HUES48 (cell line): ENCODE measurements around the gene SMIM34.
"Not testable (repeated sequence)": the region's sequence is repeated elsewhere in the genome, so short reads cannot be mapped to it uniquely, and the experiment has no call there.

Experiments used
- H3K27ac ChIP-seq: one replicate; pipeline ENCODE4 v1.7.0; 2013; ENCODE audit warnings: low read depth, low read length, inconsistent platforms
- H3K27me3 ChIP-seq: 2 replicates; pipeline ENCODE4 v1.6.1; 2013; ENCODE audit warnings: mild to moderate bottlenecking, low read length; ENCODE audit not compliant: control insufficient read depth, insufficient read depth
- H3K36me3 ChIP-seq: 2 replicates; pipeline ENCODE4 v1.6.1; 2013; ENCODE audit warnings: low read length; ENCODE audit not compliant: control insufficient read depth, insufficient read depth
- H3K4me1 ChIP-seq: 2 replicates; pipeline ENCODE4 v1.6.1; 2013; ENCODE audit warnings: mild to moderate bottlenecking, low read length; ENCODE audit not compliant: control insufficient read depth, insufficient read depth
- H3K4me3 ChIP-seq: 2 replicates; pipeline ENCODE4 v1.5.1; 2013; ENCODE audit warnings: mild to moderate bottlenecking, low read depth, low read length
- H3K9ac ChIP-seq: 2 replicates; pipeline ENCODE4 v1.6.1; 2013; ENCODE audit warnings: mild to moderate bottlenecking, low read depth, low read length, moderate library complexity
- H3K9me3 ChIP-seq: 2 replicates; pipeline ENCODE4 v1.6.1; 2013; ENCODE audit warnings: low read length; ENCODE audit not compliant: control insufficient read depth, insufficient read depth

The SMIM34 gene

DNA sequence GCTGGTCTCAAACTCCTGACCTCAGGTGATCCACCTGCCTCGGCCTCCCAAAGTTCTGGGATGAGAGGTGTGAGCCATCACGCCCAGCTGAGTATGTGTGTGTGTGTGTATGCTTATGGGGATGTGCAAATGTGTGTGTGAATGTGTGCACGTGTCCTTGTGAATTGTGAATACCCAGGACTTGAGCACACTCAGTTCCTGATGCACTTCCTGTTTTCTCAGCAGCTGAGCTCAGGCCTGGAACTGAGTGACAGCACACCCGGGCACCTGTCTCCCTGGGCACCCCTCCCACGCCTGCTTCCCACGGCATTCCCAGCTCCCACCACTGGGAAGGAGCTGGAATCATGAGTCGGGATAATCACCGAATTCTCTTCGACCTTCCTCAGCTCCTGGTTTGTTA lies 16.5 kb downstream of the SMIM34 start:
- not testable (repeated sequence) for H3K36me3 ChIP-seq, H3K27me3 ChIP-seq, H3K4me3 ChIP-seq, H3K9me3 ChIP-seq, H3K9ac ChIP-seq, H3K4me1 ChIP-seq, H3K27ac ChIP-seq

DNA sequence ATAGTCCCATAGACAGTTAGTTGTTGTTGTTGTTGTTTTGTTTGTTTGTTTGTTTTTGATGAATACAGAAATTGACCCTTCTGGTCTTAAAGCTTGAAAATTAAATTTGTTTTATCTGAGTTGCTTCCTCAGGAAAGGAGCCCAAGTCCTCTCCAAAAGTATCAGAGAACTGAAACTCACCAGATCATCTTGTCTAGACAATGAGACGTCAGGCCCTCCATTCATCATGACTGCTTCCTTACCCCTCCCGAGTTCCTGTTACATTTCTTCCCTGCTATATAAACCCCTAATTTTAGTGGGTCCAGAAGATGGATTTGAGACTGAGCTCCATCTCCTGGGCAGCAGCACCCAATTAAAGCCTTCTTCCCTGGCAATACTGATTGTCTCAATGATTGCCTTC lies 17.1 kb downstream of the SMIM34 start:
- H3K9ac ChIP-seq, H3K36me3 ChIP-seq, H3K27ac ChIP-seq, H3K4me1 ChIP-seq, H3K9me3 ChIP-seq, H3K4me3 ChIP-seq, H3K27me3 ChIP-seq: not testable (repeated sequence)

DNA sequence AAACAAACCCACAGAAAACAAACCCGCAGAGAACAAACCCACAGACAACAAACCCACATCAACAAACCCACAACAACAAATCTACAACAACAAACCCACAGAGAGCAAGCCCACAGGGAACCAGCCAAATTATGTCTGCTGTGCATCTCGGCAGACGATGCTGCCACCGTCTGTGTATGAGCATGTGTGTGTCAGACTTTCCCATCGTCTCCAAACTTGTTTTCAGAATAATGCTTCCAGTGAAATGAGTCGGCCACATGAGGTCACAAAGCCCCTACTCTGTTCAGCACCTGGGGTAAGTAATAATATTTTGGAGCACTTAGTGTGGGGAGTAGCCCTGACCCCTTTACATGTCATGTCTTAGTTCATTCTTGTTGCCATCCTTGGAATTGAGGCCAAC lies 17.6 kb downstream of the SMIM34 start:
- not testable (repeated sequence) for H3K4me1 ChIP-seq, H3K4me3 ChIP-seq, H3K27me3 ChIP-seq, H3K27ac ChIP-seq, H3K9ac ChIP-seq, H3K9me3 ChIP-seq, H3K36me3 ChIP-seq

DNA sequence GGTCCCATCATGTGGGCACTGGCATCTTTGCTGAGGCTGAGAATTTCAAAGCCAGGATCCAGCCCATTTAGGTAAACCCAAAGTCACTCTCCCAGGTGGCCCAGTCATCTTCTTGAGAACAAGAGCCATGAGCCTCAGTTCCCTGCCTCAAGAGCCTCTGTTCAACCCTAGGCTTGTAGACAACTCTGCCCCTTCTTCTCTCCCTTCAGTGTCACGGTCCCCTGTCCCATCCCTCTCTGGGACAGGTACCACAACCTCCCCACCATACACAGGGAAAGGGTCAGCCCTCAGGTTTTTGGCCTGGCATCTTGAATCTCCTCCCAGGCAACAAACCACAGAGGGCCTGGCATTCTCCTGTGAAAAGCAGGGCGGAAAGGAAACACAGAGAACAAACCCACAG lies 18.1 kb downstream of the SMIM34 start:
- H3K4me3 ChIP-seq, H3K9ac ChIP-seq, H3K9me3 ChIP-seq, H3K4me1 ChIP-seq, H3K27ac ChIP-seq, H3K27me3 ChIP-seq, H3K36me3 ChIP-seq: not testable (repeated sequence)

- H3K36me3 ChIP-seq, H3K4me3 ChIP-seq, H3K9ac ChIP-seq, H3K27me3 ChIP-seq, H3K9me3 ChIP-seq, H3K4me1 ChIP-seq, H3K27ac ChIP-seq: not testable (repeated sequence)
Observed at GRCh38 chr21:34404742-34405141, 19.0 kb downstream of the SMIM34 start.

- not testable (repeated sequence) for H3K27me3 ChIP-seq, H3K9me3 ChIP-seq, H3K27ac ChIP-seq
Observed at GRCh38 chr21:34400522-34400921, 23.2 kb downstream of the SMIM34 start.

GRCh38 chr21:34383724-34384415 lies 39.9 kb downstream of the SMIM34 start:
- not testable (repeated sequence) for H3K27me3 ChIP-seq, H3K27ac ChIP-seq, H3K9me3 ChIP-seq, H3K4me1 ChIP-seq, H3K9ac ChIP-seq, H3K36me3 ChIP-seq, H3K4me3 ChIP-seq

More at GRCh38 chr21:34400522-34400921, 23.2 kb downstream of the SMIM34 start:
- not testable (repeated sequence) for H3K9ac ChIP-seq, H3K36me3 ChIP-seq, H3K4me1 ChIP-seq, H3K4me3 ChIP-seq

- H3K9ac ChIP-seq, H3K4me3 ChIP-seq, H3K36me3 ChIP-seq, H3K9me3 ChIP-seq, H3K27me3 ChIP-seq, H3K4me1 ChIP-seq, H3K27ac ChIP-seq: not testable (repeated sequence)
Observed at GRCh38 chr21:34383138-34383537, 40.6 kb downstream of the SMIM34 start.

GRCh38 chr21:34375619-34375972 lies 48.2 kb downstream of the SMIM34 start:
- H3K4me3 ChIP-seq, H3K27ac ChIP-seq, H3K27me3 ChIP-seq, H3K36me3 ChIP-seq, H3K9me3 ChIP-seq, H3K9ac ChIP-seq, H3K4me1 ChIP-seq: not testable (repeated sequence)

DNA sequence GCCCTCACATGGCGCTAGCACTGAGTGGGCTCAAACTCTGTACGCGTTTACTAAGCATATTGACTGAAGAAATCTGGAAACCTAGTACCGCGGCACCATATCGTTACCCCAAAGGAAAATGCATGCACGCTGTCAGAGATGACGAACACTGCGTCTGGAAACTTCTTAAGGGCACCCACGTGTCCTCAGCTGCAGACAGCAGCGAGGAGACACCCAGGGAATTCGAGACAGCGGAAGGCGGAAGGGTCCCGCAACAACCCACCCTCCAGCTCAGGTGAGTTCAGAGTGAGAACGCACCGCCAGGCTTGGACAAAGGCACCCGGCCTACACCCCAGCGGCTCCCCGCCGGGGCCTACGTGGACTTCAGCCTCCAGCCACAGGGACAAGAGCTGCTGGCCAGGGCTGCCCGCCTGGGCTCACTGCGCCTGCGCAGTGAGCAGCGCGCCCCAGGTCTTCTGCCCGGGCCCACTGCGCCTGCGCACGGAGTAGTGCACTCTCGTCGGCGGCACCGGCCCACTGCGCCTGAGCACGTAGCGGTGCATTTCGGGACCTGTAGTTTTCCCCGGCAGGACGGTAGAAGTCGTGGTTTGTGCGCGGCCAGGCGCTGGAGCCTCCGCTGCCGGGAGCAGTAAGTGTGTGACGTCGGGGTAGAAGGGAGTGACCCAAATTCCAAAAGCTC lies 48.7 kb downstream of the SMIM34 start, which contains the start of gene SMIM11:
TSS of gene SMIM11 (plus strand) at position 568 of the 679 bp plus-strand sequence. CDS start 3,998 bp downstream, outside the sequence.
- H3K9ac ChIP-seq, H3K4me1 ChIP-seq, H3K27me3 ChIP-seq, H3K27ac ChIP-seq, H3K4me3 ChIP-seq, H3K9me3 ChIP-seq, H3K36me3 ChIP-seq: not testable (repeated sequence)

DNA sequence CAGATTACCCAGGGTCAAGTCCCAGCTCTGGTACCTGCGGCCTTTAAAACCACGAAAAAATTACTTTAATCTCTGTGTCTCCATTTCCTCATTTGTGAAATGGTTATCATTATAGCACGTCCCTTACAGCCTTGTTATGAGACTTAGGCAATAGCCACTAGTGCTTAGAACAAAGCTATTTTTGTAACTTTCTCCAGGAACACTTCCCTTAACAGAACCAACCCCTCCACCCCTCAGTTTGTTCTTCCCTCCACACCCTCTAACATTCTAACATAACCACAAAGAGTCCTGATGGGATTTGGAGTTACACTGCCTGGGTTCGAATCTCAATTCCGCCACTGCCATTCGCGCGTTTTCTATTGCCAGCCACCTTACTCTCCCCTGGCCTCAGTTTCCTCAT lies 49.3 kb downstream of the SMIM34 start:
- not testable (repeated sequence) for H3K36me3 ChIP-seq, H3K9me3 ChIP-seq, H3K4me1 ChIP-seq, H3K27ac ChIP-seq, H3K9ac ChIP-seq, H3K4me3 ChIP-seq, H3K27me3 ChIP-seq
